ENCODE measurements around the gene ITPR1. TPM values are rescaled to one million over a fixed set of nuclear protein-coding genes. Genes with fewer than 3 reads are reported as not detected.

ITPR1 gene
- total RNA-seq, 2 experiments from 2014 or later, result 84.4 to 104 TPM

DNA sequence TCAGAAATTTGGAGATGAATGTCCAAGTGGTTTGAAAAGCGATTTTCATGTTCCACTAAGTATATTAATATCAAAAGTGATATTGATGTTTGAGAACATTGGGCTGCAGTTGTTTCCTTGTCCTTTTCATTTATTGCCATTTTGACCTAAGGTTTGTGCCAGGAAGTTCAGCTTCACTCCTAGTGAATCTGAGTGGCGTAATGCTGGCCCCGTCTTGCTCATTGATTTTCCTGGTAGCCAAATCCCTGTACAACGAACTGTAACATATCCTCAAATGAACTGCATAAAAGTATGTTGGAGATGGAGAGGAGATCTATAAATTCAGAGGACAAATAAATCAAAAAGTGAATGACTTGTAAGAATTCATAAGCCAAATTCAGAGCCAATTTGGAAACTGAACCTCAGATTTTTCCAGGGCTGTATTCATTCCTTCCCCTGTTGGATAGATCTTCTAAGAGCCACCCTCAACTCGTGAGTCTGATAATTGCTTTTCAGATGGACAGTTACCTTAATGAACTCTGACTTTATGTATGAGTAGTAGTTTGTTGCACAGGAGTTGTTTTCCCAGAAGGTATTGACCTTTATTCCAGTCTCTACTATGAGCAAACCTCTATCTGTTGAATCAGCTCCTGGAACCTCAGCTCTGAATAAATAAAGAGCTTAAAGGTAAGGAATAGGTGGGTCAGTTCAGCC lies 72.8 kb downstream of the ITPR1 start:
- intact Hi-C loops (cut with micrococcal nuclease; ENCODE audit: unreplicated experiment), result no loop called here
- no peak overlapping the region for H2AFZ ChIP-seq (ENCODE audit: low read length)
- no peak overlapping the region for H3K4me2 ChIP-seq (ENCODE audit: low read length)
- no TSS peak for BruUV-seq (replicated peaks)
- H3K27ac ChIP-seq (ENCODE audit: low read depth, low read length, poor library complexity, severe bottlenecking), result no peak overlapping the region
- H3K9me3 ChIP-seq (ENCODE audit: low read length), result no peaks in the 10 kb centered on the region
- no peak for TF ChIP-seq EZH2phosphoT487 (IDR thresholded peaks at IDR 0.05; ENCODE audit: borderline replicate concordance, low read depth, low read length)
- TF ChIP-seq, protein P1, sequence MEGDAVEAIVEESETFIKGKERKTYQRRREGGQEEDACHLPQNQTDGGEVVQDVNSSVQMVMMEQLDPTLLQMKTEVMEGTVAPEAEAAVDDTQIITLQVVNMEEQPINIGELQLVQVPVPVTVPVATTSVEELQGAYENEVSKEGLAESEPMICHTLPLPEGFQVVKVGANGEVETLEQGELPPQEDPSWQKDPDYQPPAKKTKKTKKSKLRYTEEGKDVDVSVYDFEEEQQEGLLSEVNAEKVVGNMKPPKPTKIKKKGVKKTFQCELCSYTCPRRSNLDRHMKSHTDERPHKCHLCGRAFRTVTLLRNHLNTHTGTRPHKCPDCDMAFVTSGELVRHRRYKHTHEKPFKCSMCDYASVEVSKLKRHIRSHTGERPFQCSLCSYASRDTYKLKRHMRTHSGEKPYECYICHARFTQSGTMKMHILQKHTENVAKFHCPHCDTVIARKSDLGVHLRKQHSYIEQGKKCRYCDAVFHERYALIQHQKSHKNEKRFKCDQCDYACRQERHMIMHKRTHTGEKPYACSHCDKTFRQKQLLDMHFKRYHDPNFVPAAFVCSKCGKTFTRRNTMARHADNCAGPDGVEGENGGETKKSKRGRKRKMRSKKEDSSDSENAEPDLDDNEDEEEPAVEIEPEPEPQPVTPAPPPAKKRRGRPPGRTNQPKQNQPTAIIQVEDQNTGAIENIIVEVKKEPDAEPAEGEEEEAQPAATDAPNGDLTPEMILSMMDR (conservative IDR thresholded peaks at IDR 0.05; ENCODE audit: low read length), result no peak
- H3K9me2 ChIP-seq (ENCODE audit: insufficient read depth, low read length), result no peaks in the 10 kb centered on the region
- no peak overlapping the region for H3K4me3 ChIP-seq (ENCODE audit: low read depth, low read length, poor library complexity, severe bottlenecking)
- H3K4me1 ChIP-seq (ENCODE audit: insufficient read depth, low read length, poor library complexity, severe bottlenecking), result no peaks in the 10 kb centered on the region
- CTCF ChIA-PET (ENCODE audit: unreplicated experiment), result no interaction called here
- no peaks in the 10 kb centered on the region for H3K36me3 ChIP-seq (ENCODE audit: insufficient read depth, low read length)
- no peaks in the 10 kb centered on the region for H4K20me1 ChIP-seq (ENCODE audit: insufficient read depth, low read length)
- H3K79me2 ChIP-seq (ENCODE audit: insufficient read depth, low read depth, low read length), result 0 out of 2 replicates have a peak, but pooled peaks cover 4% of the 10 kb centered on the region
- DNase-seq (ENCODE audit: low spot score), result no peak
- POLR2A ChIA-PET, result interaction anchor here (0.5 to 2.5 kb wide), 3 partner anchors 59 to 449 kb away, joined by 3 to 5 read pairs (median 3); partner anchors contain the start of gene ITPR1

DNA sequence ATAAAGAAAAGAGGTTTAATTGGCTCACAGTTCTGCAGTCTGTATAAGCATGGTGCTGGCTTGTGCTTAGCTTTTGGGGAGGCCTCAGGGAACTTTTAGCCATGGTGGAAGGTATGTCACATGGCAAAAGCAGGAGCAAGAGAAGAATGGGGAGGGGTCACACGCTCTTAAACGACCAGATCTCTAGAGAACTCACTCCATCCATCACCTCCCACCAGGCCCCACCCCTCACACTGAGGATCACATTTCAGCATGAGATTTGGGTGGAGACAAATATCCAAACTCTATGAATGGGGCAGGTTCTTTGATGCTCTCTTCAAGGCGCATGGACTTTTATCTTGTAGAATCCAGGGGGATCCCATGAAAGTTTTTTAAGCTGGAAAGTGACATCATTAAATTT lies 75.7 kb downstream of the ITPR1 start:
- intact Hi-C loops (cut with micrococcal nuclease; ENCODE audit: unreplicated experiment), result no loop called here
- Histone ChIP-seq H3K79me2 (ENCODE audit: insufficient read depth, low read depth, low read length) (no peaks in the 10 kb centered on the region), H3K4me3 (ENCODE audit: low read depth, low read length, poor library complexity, severe bottlenecking) (no peak overlapping the region)

More for the DNA sequence above, 75.7 kb downstream of the ITPR1 start:
- no peaks in the 10 kb centered on the region for H3K36me3 ChIP-seq (ENCODE audit: insufficient read depth, low read length)
- no peak overlapping the region for H2AFZ ChIP-seq (ENCODE audit: low read length)
- H3K4me2 ChIP-seq (ENCODE audit: low read length), result no peak overlapping the region
- no TSS peak for BruUV-seq (replicated peaks)
- TF ChIP-seq EZH2phosphoT487 (IDR thresholded peaks at IDR 0.05; ENCODE audit: borderline replicate concordance, low read depth, low read length), result no peak
- TF ChIP-seq, protein P1 (conservative IDR thresholded peaks at IDR 0.05; ENCODE audit: low read length), result no peak
- H3K9me2 ChIP-seq (ENCODE audit: insufficient read depth, low read length), result no peaks in the 10 kb centered on the region
- no peak overlapping the region for H3K27ac ChIP-seq (ENCODE audit: low read depth, low read length, poor library complexity, severe bottlenecking)
- H3K4me1 ChIP-seq (ENCODE audit: insufficient read depth, low read length, poor library complexity, severe bottlenecking), result no peaks in the 10 kb centered on the region
- POLR2A ChIA-PET, result no interaction called here
- no peaks in the 10 kb centered on the region for H3K9me3 ChIP-seq (ENCODE audit: low read length)
- 0 out of 2 replicates have a peak, but pooled peaks cover 4% of the 10 kb centered on the region for H4K20me1 ChIP-seq (ENCODE audit: insufficient read depth, low read length)
- CTCF ChIA-PET (ENCODE audit: unreplicated experiment), result no interaction called here
- no peak for DNase-seq (ENCODE audit: low spot score)
